SIG-M5 treated with dmso at 0.1 percent for 504 hours (cell line): ENCODE data around the gene ASTE1.
A peak's percentile ranks its signal among the peaks of the same experiment; 100 is the strongest.
"Not testable (repeated sequence)": the region's sequence is repeated elsewhere in the genome, so short reads cannot be mapped to it uniquely, and the experiment has no call there.

Source experiments
- DNase-seq: peaks from one replicate; lab custom pipeline; 2025; ENCODE audit not compliant: unreplicated experiment; lab: John Stamatoyannopoulos, UW

Gene ASTE1

GRCh38 chr3:131018970-131019369 lies 7.7 kb downstream of the ASTE1 start:
- DNase-seq, result no peak

GRCh38 chr3:131009698-131010097 lies 16.9 kb downstream of the ASTE1 start:
- DNase-seq, result no peak

GRCh38 chr3:131008326-131008725 lies 18.3 kb downstream of the ASTE1 start:
- no peak for DNase-seq

- peak; percentile 2 for DNase-seq
These were observed 18.8 kb downstream of the ASTE1 start for GRCh38 chr3:131007782-131008181.

- DNase-seq, result no peak
These were observed 19.4 kb downstream of the ASTE1 start for GRCh38 chr3:131007256-131007655.

GRCh38 chr3:131004603-131005002 lies 22.0 kb downstream of the ASTE1 start:
- no peak for DNase-seq

- no peak for DNase-seq
These were observed 25.6 kb downstream of the ASTE1 start for GRCh38 chr3:131001071-131001470.

- DNase-seq, result peak; percentile 49
These were observed 29.3 kb downstream of the ASTE1 start for GRCh38 chr3:130997289-130997688.

- DNase-seq, result no peak
These were observed 34.3 kb downstream of the ASTE1 start for GRCh38 chr3:130992344-130992743.

GRCh38 chr3:130991126-130991525 lies 35.5 kb downstream of the ASTE1 start:
- DNase-seq, result no peak

GRCh38 chr3:130990282-130990681 lies 36.3 kb downstream of the ASTE1 start:
- no peak for DNase-seq

- DNase-seq, result no peak
These were observed 45.2 kb downstream of the ASTE1 start for GRCh38 chr3:130981469-130981868.

GRCh38 chr3:130979117-130979516 lies 47.5 kb downstream of the ASTE1 start:
- no peak for DNase-seq

GRCh38 chr3:130976706-130977105 lies 49.9 kb downstream of the ASTE1 start:
- no peak for DNase-seq

GRCh38 chr3:130975251-130975650 lies 51.4 kb downstream of the ASTE1 start:
- no peak for DNase-seq

GRCh38 chr3:130974201-130974600 lies 52.4 kb downstream of the ASTE1 start:
- no peak for DNase-seq

GRCh38 chr3:130973406-130973805 lies 53.2 kb downstream of the ASTE1 start:
- DNase-seq, result no peak

- not testable (repeated sequence) for DNase-seq
These were observed 54.0 kb downstream of the ASTE1 start for GRCh38 chr3:130972592-130972991.

GRCh38 chr3:130971208-130971607 lies 55.4 kb downstream of the ASTE1 start:
- no peak for DNase-seq

GRCh38 chr3:130969621-130970020 lies 57.0 kb downstream of the ASTE1 start:
- no peak for DNase-seq

GRCh38 chr3:130968221-130968620 lies 58.4 kb downstream of the ASTE1 start:
- DNase-seq, result no peak

GRCh38 chr3:130967281-130967680 lies 59.3 kb downstream of the ASTE1 start:
- no peak for DNase-seq

GRCh38 chr3:130963878-130964277 lies 62.7 kb downstream of the ASTE1 start:
- DNase-seq, result peak; percentile 72
